NCI-H345 (cell line): ENCODE results near the gene PSEN2.
"Not testable (repeated sequence)": the region's sequence is repeated elsewhere in the genome, so short reads cannot be mapped to it uniquely, and the experiment has no call there.

Source experiments
- DNase-seq: peaks from one replicate; lab custom pipeline; 2025; lab: John Stamatoyannopoulos, UW

Gene PSEN2

GRCh38 chr1:226870401-226871279, at the start of gene PSEN2:
Gene PSEN2 (plus strand): TSS chr1:226870616. CDS start chr1:226881908, 11,292 bp downstream.
- DNase-seq: peak; percentile 80

GRCh38 chr1:226820941-226821718, 49.3 kb upstream of the PSEN2 start:
- no peak for DNase-seq

GRCh38 chr1:226821719-226822085, 48.7 kb upstream of the PSEN2 start:
- no peak for DNase-seq

- no peak for DNase-seq
Measured at GRCh38 chr1:226823643-226824042, 46.8 kb upstream of the PSEN2 start.

GRCh38 chr1:226825037-226825745, 45.2 kb upstream of the PSEN2 start:
- DNase-seq: no peak

GRCh38 chr1:226825746-226826100, 44.7 kb upstream of the PSEN2 start:
- DNase-seq: no peak

GRCh38 chr1:226826479-226827261, 43.7 kb upstream of the PSEN2 start:
- DNase-seq: no peak

GRCh38 chr1:226827458-226827857, 43.0 kb upstream of the PSEN2 start:
- DNase-seq: no peak

- peak; percentile 91 for DNase-seq
Measured at GRCh38 chr1:226827968-226828513, 42.4 kb upstream of the PSEN2 start.

GRCh38 chr1:226829105-226829504, 41.3 kb upstream of the PSEN2 start:
- DNase-seq: no peak

- DNase-seq: no peak
Measured at GRCh38 chr1:226831953-226832352, 38.5 kb upstream of the PSEN2 start.

- DNase-seq: no peak
Measured at GRCh38 chr1:226832613-226833012, 37.8 kb upstream of the PSEN2 start.

- not testable (repeated sequence) for DNase-seq
Measured at GRCh38 chr1:226834179-226834578, 36.2 kb upstream of the PSEN2 start.

GRCh38 chr1:226835396-226835795, 35.0 kb upstream of the PSEN2 start:
- not testable (repeated sequence) for DNase-seq

- not testable (repeated sequence) for DNase-seq
Measured at GRCh38 chr1:226837966-226838365, 32.5 kb upstream of the PSEN2 start.

GRCh38 chr1:226838456-226838855, 32.0 kb upstream of the PSEN2 start:
- DNase-seq: no peak

- no peak for DNase-seq
Measured at GRCh38 chr1:226845624-226846023, 24.8 kb upstream of the PSEN2 start.

GRCh38 chr1:226846786-226847185, 23.6 kb upstream of the PSEN2 start:
- DNase-seq: no peak

GRCh38 chr1:226854548-226854947, 15.9 kb upstream of the PSEN2 start:
- not testable (repeated sequence) for DNase-seq

- no peak for DNase-seq
Measured at GRCh38 chr1:226862890-226863289, 7.5 kb upstream of the PSEN2 start.

GRCh38 chr1:226863446-226863845, 7.0 kb upstream of the PSEN2 start:
- no peak for DNase-seq
